Loucy (cell line): ENCODE results near the gene TRAPPC6A.

Experiments
- H2AFZ ChIP-seq: fragments of 200-600 bp; sonication (generic); 2 replicates; pipeline ENCODE4 v1.6.0; 2016; ENCODE audit warnings: antibody characterized with exemption, mild to moderate bottlenecking, low read length, moderate library complexity
- H3F3A ChIP-seq: fragments of 200-600 bp; 2 replicates; pipeline ENCODE4 v1.6.0; 2016; ENCODE audit warnings: antibody characterized with exemption, low read depth, mild to moderate bottlenecking
- H3K27me3 ChIP-seq: fragments of 200-600 bp; sonication (generic); 2 replicates; pipeline ENCODE4 v1.6.1; 2014; ENCODE audit warnings: low read length, mild to moderate bottlenecking; ENCODE audit not compliant: insufficient read depth, poor library complexity, severe bottlenecking
- H3K36me3 ChIP-seq: fragments of 200-600 bp; sonication (generic); 2 replicates; pipeline ENCODE4 v1.6.1; 2016; ENCODE audit warnings: low read length; ENCODE audit not compliant: insufficient read depth
- H3K4me1 ChIP-seq: fragments of 200-600 bp; sonication (generic); 2 replicates; pipeline ENCODE4 v1.5.1; 2014; ENCODE audit warnings: low read length, mild to moderate bottlenecking; ENCODE audit not compliant: insufficient read depth, poor library complexity, severe bottlenecking
- H3K4me2 ChIP-seq: fragments of 200-600 bp; sonication (generic); 2 replicates; pipeline ENCODE4 v1.6.0; 2014; ENCODE audit warnings: antibody characterized with exemption, low read length, low read depth, mild to moderate bottlenecking; ENCODE audit not compliant: poor library complexity, severe bottlenecking
- H3K4me3 ChIP-seq: fragments of 200-600 bp; sonication (generic); 2 replicates; pipeline ENCODE4 v1.5.1; 2014; ENCODE audit warnings: low read length, mild to moderate bottlenecking, mixed read lengths; ENCODE audit not compliant: poor library complexity, severe bottlenecking
- H3K79me2 ChIP-seq: fragments of 200-600 bp; sonication (generic); 2 replicates; pipeline ENCODE4 v1.6.1; 2014; ENCODE audit warnings: low read length; ENCODE audit not compliant: insufficient read depth
- H3K9ac ChIP-seq: fragments of 200-600 bp; sonication (generic); 2 replicates; pipeline ENCODE4 v1.6.0; 2014; ENCODE audit warnings: mild to moderate bottlenecking, low read depth, low read length, moderate library complexity; ENCODE audit not compliant: poor library complexity, severe bottlenecking
- H3K9me2 ChIP-seq: fragments of 200-600 bp; sonication (generic); replicated peaks from 2 replicates; pipeline ENCODE4 v1.6.1; 2016; ENCODE audit warnings: low read depth, low read length, mixed read lengths
- H3K9me3 ChIP-seq: fragments of 200-600 bp; sonication (generic); 2 replicates; pipeline ENCODE4 v1.6.1; 2014; ENCODE audit warnings: mild to moderate bottlenecking, antibody characterized with exemption, low read length, low read depth; ENCODE audit not compliant: insufficient read depth
- H4K20me1 ChIP-seq: fragments of 200-600 bp; sonication (generic); 2 replicates; pipeline ENCODE4 v1.6.0; 2014; ENCODE audit warnings: antibody characterized with exemption, low read length, mild to moderate bottlenecking; ENCODE audit not compliant: insufficient read depth, poor library complexity, severe bottlenecking
- EZH2phosphoT487 ChIP-seq: fragments of 200-600 bp; IDR thresholded peaks from 2 replicates; pipeline ENCODE4 v1.6.1; 2018; ENCODE audit warnings: antibody characterized with exemption, mild to moderate bottlenecking, moderate library complexity, borderline replicate concordance
- TF ChIP-seq, protein P1 (sequence below): fragments of 200-600 bp; sonication (generic); conservative IDR thresholded peaks from 2 replicates; pipeline ENCODE4 v1.5.1; 2014; ENCODE audit warnings: mild to moderate bottlenecking, antibody characterized with exemption, low read length

TRAPPC6A gene

DNA sequence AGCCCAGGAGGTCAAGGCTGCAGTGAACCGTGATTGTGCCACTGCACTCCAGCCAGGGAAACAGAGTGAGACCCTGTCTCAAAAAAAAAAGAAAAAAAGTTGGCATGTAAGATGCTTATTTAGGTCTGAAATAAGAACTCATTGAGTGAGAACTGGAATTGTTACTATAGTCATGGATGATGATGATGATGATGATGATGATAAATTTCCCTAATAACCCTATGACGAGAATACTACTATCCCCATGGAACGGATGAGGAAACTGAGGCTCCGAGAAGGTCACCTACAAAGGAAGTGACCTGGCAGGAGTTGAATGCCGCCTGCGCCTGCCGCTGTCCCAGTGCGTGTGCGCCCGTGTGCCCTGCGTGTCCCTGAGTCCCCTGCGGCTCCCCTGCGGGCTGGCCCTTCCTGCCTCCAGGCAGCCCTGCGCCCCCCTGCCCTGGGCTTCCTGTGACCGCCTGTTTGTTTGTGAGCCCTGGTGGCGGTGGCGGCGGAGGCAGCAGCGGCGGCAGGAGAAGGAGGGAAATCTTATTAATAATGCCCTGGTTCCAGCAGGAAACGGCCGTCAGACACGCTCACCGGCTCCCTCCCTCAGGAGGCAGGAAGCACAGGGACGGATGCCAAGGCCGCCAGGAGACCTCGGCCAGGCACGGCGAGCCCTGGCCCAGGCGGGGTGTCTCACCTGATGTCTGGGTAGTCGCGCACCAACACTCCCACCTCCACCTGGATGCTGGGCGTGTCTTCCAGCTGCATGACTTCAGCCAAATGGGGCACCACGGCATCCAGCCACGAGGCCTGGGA is 37.6 kb upstream of the TRAPPC6A start:
- Histone ChIP-seq H2AFZ (no peak overlapping the region), H3K9ac (no peak overlapping the region), H3K9me3 (no peaks in the 10 kb centered on the region), H3K27me3 (no peaks in the 10 kb centered on the region), H3F3A (no peaks in the 10 kb centered on the region), H3K9me2 (no peaks in the 10 kb centered on the region), H3K4me3 (no peak overlapping the region), H3K4me1 (no peaks in the 10 kb centered on the region), H3K4me2 (no peak overlapping the region), H3K36me3 (no peaks in the 10 kb centered on the region), H4K20me1 (no peaks in the 10 kb centered on the region), H3K79me2 (no peaks in the 10 kb centered on the region)
- no peak for TF ChIP-seq EZH2phosphoT487
- TF ChIP-seq, protein P1, sequence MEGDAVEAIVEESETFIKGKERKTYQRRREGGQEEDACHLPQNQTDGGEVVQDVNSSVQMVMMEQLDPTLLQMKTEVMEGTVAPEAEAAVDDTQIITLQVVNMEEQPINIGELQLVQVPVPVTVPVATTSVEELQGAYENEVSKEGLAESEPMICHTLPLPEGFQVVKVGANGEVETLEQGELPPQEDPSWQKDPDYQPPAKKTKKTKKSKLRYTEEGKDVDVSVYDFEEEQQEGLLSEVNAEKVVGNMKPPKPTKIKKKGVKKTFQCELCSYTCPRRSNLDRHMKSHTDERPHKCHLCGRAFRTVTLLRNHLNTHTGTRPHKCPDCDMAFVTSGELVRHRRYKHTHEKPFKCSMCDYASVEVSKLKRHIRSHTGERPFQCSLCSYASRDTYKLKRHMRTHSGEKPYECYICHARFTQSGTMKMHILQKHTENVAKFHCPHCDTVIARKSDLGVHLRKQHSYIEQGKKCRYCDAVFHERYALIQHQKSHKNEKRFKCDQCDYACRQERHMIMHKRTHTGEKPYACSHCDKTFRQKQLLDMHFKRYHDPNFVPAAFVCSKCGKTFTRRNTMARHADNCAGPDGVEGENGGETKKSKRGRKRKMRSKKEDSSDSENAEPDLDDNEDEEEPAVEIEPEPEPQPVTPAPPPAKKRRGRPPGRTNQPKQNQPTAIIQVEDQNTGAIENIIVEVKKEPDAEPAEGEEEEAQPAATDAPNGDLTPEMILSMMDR = no peak

DNA sequence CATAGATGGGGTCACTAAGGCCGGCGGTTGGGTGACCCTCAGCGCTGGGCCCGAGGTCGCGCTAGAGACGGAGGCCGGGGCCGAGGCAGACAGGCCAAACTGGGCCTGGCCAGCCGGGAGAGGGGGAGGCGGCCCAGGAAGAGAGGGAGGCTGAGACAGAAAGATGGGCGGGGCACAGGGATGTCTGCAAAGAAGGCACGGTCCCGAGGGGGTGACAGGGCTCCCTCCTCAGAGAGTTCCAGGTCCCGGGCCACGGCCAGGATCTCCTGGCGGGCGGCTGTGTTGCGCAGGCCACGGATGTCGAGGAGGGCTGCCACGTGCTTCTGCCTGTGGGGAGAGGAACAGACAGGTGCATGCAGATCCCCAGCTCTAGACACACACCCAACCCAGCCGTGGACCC is 35.0 kb upstream of the TRAPPC6A start:
- no peaks in the 10 kb centered on the region for H3K9me2 ChIP-seq
- no peaks in the 10 kb centered on the region for H3K79me2 ChIP-seq
- H3K9me3 ChIP-seq = no peaks in the 10 kb centered on the region
- no peaks in the 10 kb centered on the region for H3F3A ChIP-seq
- TF ChIP-seq EZH2phosphoT487 = no peak
- TF ChIP-seq, protein P1 = no peak
- H2AFZ ChIP-seq = no peak overlapping the region
- H3K36me3 ChIP-seq = no peaks in the 10 kb centered on the region
- H4K20me1 ChIP-seq = no peaks in the 10 kb centered on the region
- H3K4me3 ChIP-seq = no peak overlapping the region
- H3K4me2 ChIP-seq = no peak overlapping the region
- H3K4me1 ChIP-seq = no peaks in the 10 kb centered on the region
- H3K9ac ChIP-seq = no peak overlapping the region
- H3K27me3 ChIP-seq = no peaks in the 10 kb centered on the region

- H4K20me1 ChIP-seq = no peaks in the 10 kb centered on the region
- H3K4me3 ChIP-seq = no peak overlapping the region
- no peaks in the 10 kb centered on the region for H3K9me2 ChIP-seq
- H3K79me2 ChIP-seq = no peaks in the 10 kb centered on the region
- H3K4me1 ChIP-seq = no peaks in the 10 kb centered on the region
- no peak overlapping the region for H3K4me2 ChIP-seq
- H3K9me3 ChIP-seq = no peaks in the 10 kb centered on the region
- TF ChIP-seq, protein P1 = no peak
- no peak for TF ChIP-seq EZH2phosphoT487
- H3K36me3 ChIP-seq = no peaks in the 10 kb centered on the region
- no peak overlapping the region for H2AFZ ChIP-seq
- H3K27me3 ChIP-seq = no peaks in the 10 kb centered on the region
- no peaks in the 10 kb centered on the region for H3F3A ChIP-seq
- H3K9ac ChIP-seq = no peak overlapping the region
Measured at GRCh38 chr19:45211751-45212381, 33.8 kb upstream of the TRAPPC6A start.
